CD1c-positive myeloid dendritic cell (primary cell): Measurements from ENCODE around the gene NAA60.
A peak's percentile ranks its signal among the peaks of the same experiment; 100 is the strongest.
"Not testable (repeated sequence)": the region's sequence is repeated elsewhere in the genome, so short reads cannot be mapped to it uniquely, and the experiment has no call there.

Experiments used
- DNase-seq: peaks from one replicate; pipeline ENCODE4 v3.0.0-alpha.2; 2016; ENCODE audit errors: extremely low spot score

NAA60 gene

DNA sequence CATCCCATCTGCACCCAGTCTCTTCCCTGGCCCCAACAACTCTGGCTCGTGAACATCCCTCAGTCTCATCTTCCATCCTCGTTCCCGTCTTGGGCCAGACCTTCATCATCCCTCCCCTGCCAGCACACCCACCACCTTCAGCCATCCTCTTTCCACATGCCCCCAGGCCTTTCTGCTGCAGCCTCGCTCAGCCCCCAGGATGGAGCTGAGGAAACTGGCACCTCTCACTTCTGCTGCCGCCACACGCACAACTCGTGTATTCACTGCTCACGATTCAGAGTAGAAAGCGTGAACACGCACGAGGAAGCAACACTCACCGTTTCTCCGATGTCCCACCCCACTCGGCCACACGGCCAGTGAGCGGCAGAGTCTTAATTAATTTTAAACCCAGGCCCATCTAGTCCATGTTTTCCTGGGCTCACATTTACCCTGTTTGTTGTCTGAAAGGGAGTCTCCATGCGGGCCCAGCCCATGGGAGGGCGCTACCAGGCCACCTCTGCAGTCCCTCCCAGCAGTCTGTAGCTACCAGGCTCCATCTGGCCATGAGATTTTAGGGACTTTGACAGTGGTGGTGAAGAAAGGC lies 39.3 kb downstream of the NAA60 start:
- DNase-seq, result no peak

GRCh38 chr16:3484318-3485096 lies 41.0 kb downstream of the NAA60 start:
- DNase-seq, result no peak

DNA sequence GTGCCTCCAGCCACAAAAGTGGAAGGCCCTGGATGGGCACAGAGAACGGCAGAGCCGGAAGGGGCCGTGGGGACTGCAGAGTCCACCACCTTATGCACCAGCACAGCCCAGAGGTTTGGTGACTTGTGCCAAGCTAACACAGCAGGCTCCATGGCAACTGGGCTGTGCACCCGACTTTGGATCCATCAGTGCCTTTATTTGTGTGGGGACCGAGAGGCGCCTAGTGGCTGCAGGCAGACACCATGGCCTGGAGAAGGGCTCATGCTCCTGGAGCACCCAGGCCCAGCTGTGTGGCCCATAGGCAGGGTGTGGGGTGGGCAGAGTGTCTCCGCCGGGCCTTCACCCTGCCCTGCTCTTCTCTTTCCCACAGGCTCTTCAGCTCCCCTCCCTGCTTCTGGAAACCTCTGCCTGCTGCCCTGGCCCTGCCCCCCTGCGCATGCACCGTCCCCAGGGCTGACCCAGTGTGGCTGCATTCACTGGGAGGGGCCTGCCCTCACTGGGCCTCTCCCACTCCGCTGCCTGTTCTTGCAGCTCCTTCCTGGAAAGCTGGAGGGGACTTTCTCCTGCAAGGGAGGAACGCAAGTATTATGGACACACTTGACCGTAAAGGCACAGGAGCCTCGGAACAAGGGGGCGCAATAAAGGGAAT lies 41.7 kb downstream of the NAA60 start:
- DNase-seq, result no peak

- no peak for DNase-seq
Observed at GRCh38 chr16:3485821-3486505, 42.5 kb downstream of the NAA60 start.

GRCh38 chr16:3486506-3487215 lies 43.2 kb downstream of the NAA60 start:
- no peak for DNase-seq

DNA sequence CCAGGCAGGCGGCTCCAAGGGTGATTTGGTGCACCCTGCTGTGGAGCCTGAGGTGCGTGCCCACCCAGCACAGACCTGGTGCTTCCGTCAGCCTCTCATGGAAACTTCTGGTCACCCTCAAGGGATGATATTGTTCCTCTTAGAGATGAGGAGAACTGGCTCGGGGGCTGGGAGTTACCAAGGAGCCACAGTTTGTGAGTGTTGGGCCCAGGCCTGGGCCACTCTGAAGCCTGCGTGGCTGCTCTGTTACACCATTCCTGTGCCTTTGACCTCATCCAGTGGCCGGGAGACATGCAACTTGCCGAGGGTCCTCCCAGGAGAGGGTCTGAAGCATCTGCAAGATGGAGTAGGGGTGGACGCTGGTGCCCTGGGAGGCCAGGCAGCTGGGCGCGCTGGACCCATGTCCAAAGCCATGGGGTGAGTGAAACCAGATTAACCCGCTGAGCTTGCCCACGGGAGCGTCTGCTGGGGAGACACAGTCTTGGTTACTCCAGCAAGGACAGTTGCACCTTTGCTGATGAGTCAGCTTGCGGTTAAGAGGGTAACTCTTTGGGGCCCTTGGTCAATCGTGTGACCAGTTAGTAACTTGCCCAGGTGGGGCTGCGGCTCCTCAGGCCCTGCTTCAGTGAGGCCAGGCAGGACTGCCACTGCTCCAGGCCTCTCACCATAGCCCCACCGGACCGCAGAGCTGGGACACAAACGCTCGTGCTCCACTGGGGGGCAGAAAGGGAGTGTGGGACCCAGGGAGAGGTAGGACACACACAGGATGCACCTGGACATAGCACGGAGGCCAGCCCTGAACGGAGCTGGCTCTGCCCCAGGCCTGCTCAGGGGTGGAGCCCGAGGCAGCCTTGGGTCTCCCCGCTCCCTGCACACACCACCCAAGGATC lies 44.3 kb downstream of the NAA60 start:
- DNase-seq, result no peak

DNA sequence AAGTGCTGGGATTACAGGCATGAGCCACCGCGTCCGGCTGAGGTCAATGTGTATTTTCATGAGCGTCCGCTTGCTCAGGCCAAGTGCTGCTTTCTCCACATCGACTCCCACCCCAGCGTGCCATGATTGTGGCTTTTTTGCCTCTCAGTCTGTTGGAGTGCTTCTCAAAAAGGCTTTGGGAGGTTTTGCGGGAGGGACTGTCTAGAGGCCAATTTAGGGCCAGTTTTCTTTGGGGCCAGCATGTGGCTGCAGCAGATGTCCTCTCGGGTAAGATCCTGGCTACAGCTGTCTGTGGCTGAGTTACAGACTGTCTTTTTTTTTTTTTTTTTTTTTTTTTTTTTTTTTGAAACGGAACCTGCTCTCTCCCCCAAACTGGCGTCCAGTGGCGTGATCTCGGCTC lies 45.3 kb downstream of the NAA60 start:
- no peak for DNase-seq

DNA sequence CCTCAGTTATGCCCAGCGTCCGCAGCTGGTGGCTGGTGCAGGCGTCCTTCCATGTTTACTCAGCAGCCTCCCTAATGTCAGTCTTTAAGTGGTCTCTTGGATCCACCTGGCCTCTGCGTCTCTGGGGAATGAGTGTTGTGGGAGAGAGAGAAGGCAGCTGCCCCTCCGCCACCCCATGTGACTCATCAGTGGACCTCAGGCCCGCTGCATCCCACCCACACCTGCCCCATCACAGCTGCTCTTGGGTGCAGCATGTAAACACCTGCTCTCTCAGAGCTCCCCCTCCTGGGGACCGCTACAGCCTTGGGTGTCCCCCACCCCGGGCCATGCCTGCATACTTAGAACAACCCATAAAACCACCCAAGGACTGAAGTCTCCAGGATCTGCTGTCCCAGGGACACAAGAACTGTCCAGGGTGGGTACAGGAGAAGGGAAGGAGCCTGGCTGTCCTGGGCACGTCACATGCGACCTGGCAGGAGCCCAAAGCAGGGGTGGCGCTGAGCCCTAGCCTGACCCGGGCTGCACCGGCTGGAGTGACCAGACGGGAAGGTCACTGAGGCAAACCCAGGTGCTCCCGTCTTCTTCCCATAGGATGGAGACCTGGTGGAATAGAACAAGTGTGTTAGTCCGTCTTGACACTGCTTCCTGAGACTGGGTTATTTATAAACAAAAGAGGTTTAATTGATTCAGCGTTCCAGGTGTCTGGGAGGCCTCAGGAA lies 47.6 kb downstream of the NAA60 start:
- no peak for DNase-seq

DNA sequence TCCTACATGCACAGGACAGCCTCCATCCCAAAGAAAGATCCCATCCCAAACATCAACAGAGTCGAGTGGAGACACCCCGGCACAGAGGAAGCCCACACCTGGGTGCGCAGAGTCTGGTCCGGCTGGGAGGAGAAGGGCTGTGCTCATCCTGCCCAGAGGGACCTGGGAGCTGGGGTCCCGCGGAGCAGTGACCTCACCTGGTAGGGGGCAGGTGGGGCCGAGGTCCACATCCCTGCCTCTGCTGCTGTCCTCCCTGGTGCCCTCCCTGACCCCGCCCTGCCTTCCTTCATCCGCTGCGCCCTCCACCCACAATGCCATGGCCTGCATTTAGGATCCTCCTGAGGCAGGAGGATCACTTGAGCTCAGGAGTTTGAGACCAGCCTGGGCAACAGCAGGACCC lies 48.9 kb downstream of the NAA60 start:
- DNase-seq, result no peak

DNA sequence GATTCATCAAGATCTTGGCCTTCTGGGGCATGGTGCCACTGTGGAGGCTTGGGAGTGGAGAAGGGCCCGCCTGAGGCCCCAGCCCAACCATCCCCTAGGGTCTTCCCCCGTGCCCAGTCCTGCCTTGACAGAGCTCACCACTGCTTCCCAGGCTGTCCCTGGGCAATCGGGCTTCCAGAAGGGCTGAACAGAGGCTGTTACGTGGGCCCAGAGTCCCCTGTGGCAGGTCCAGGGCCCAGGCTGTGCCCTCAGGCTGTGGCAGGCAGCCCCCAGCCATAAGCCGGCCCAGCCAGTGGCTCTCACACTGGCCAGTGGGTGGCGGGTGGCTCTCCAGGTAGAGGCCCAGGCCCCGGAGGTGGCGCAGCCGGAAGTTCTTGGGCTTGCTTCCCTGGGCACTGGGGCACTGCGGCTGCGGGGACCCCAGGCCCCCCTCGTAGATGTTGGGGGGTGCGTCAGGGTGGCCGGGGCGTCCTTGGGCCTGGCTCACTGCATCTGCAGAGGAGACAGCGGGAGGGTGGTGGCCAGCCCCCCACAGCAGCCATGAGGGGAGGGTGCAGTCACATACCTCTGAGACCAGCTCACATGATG lies 51.0 kb downstream of the NAA60 start:
- DNase-seq, result no peak

- DNase-seq, result no peak
Observed at GRCh38 chr16:3495176-3495575, 51.7 kb downstream of the NAA60 start, which contains the start of gene C16orf90. Gene C16orf90 (minus strand): TSS chr16:3495489. CDS start chr16:3495421, 68 bp downstream.

- no peak for DNase-seq
Observed at GRCh38 chr16:3496386-3496785, 52.9 kb downstream of the NAA60 start.

GRCh38 chr16:3497771-3498170 lies 54.3 kb downstream of the NAA60 start:
- DNase-seq, result no peak

GRCh38 chr16:3498988-3499387 lies 55.5 kb downstream of the NAA60 start:
- no peak for DNase-seq

- not testable (repeated sequence) for DNase-seq
Observed at GRCh38 chr16:3501412-3501761, 57.9 kb downstream of the NAA60 start.

- DNase-seq, result no peak
Observed at GRCh38 chr16:3501783-3502400, 58.4 kb downstream of the NAA60 start.

- no peak for DNase-seq
Observed at GRCh38 chr16:3503523-3503922, 60.0 kb downstream of the NAA60 start.

DNA sequence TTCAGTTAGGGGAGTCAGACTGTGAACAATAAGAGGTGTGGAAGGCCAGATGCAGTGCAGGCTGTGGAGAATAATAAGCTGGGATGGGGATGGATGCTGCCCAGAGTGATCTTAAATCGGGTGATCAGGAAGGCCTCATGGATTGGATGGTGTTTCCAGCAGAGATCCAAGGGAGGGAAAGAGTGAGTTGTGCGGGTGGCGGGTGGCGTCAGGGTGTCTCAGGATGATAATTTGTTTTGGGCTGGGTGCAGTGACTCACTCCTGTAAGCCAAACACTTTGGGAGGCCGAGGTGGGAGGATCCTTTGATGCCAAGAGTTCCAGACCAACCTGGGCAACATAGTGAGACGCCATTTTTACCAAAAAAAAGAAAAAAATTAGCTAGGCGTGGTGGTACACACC lies 65.3 kb downstream of the NAA60 start:
- DNase-seq, result no peak

GRCh38 chr16:3509470-3509928 lies 66.0 kb downstream of the NAA60 start:
- peak; percentile 13 for DNase-seq
